Measurements from ENCODE around the gene PLIN5. TPM values are rescaled to one million over a fixed set of nuclear protein-coding genes. Genes with fewer than 3 reads are reported as not detected.

PLIN5 gene
- total RNA-seq, 1 experiment from 2014 or later = 3.9 TPM

- H3T11ph ChIP-seq (ENCODE audit: low read length) = no peak overlapping the region
- no peak overlapping the region for H2BK120ac ChIP-seq (ENCODE audit: low read depth, low read length, poor library complexity, severe bottlenecking)
- H2BK5ac ChIP-seq (ENCODE audit: insufficient read length, low read length) = no peak overlapping the region
- Mint-ChIP-seq H3K4me1 (no peaks in the 10 kb centered on the region), H3K27ac (no peak overlapping the region), H3K9me3 (no peaks in the 10 kb centered on the region), H3K36me3 (ENCODE audit: insufficient read depth in 1 of 3, low read depth in 3 of 3) (peaks cover 17 to 44% (median 43%) of the 10 kb centered on the region in 3 experiments; a peak in 6 of 7 replicates), H3K4me3 (no peak overlapping the region), H3K27me3 (ENCODE audit: low read depth) (no peaks in the 10 kb centered on the region)
- no CpG with 5 or more reads among the region's 61 CpGs for WGBS (ENCODE audit: extremely low coverage, insufficient read length, low lambda C conversion rate)
- H4K91ac ChIP-seq (ENCODE audit: insufficient read length, low read depth, low read length) = no peak overlapping the region
- H3K56ac ChIP-seq (ENCODE audit: insufficient read length, low read depth, low read length) = no peak overlapping the region
- no peak for TF ChIP-seq CTCF (conservative IDR thresholded peaks at IDR 0.05)
- no peak for DNase-seq
- H3K27ac ChIP-seq (ENCODE audit: insufficient read length, low read depth, low read length) = no peak overlapping the region
- no peaks in the 10 kb centered on the region for H3K27me3 ChIP-seq (ENCODE audit: insufficient read depth, low read length)
- H2BK12ac ChIP-seq (ENCODE audit: insufficient read length, low read depth, low read length) = no peak overlapping the region
- H3K9ac ChIP-seq (ENCODE audit: extremely low read depth, insufficient read length, low read length) = no peak overlapping the region
- H2BK15ac ChIP-seq (ENCODE audit: low read depth, low read length) = no peak overlapping the region
- no peak overlapping the region for H3K4me2 ChIP-seq (ENCODE audit: insufficient read depth, insufficient read length, low read length)
- H3K18ac ChIP-seq (ENCODE audit: insufficient read length, low read depth, low read length) = no peak overlapping the region
- H4K5ac ChIP-seq (ENCODE audit: insufficient read length, low read depth, low read length) = no peak overlapping the region
- no peaks in the 10 kb centered on the region for H3K79me2 ChIP-seq (ENCODE audit: insufficient read depth, low read length)
- H3K9me3 ChIP-seq (ENCODE audit: control insufficient read depth, low read depth, low read length) = no peaks in the 10 kb centered on the region
- no peak overlapping the region for H3K14ac ChIP-seq (ENCODE audit: insufficient read depth, low read length)
- H4K20me1 ChIP-seq (ENCODE audit: control insufficient read depth, insufficient read depth, insufficient read length) = peaks cover 3% of the 10 kb centered on the region
- H2AK5ac ChIP-seq (ENCODE audit: insufficient read length, low read length) = no peak overlapping the region
- no peak overlapping the region for H2BK20ac ChIP-seq (ENCODE audit: low read depth, low read length, poor library complexity, severe bottlenecking)
- no peak overlapping the region for H3K23ac ChIP-seq (ENCODE audit: insufficient read length, low read depth, low read length)
- H3K4me1 ChIP-seq (ENCODE audit: insufficient read depth, low read length) = no peaks in the 10 kb centered on the region
- no peak overlapping the region for H2AFZ ChIP-seq (ENCODE audit: low read length)
- H4K8ac ChIP-seq (replicated peaks; ENCODE audit: insufficient read length, low read depth, low read length) = no peak overlapping the region
- no peaks in the 10 kb centered on the region for H3K23me2 ChIP-seq (ENCODE audit: insufficient read length, low read depth, low read length, poor library complexity, severe bottlenecking)
- no peaks in the 10 kb centered on the region for H3K79me1 ChIP-seq (ENCODE audit: insufficient read depth, low read depth, low read length, poor library complexity, severe bottlenecking)
- H3K4ac ChIP-seq (ENCODE audit: low read depth, low read length) = no peak overlapping the region
Observed at GRCh38 chr19:4493929-4494690, 40.9 kb downstream of the PLIN5 start.
